K562 (cell line): Measurements from ENCODE around the gene PIAS3. TPM values are rescaled to one million over a fixed set of nuclear protein-coding genes. Genes with fewer than 3 reads are reported as not detected.

Source experiments
- ATAC-seq: fragments of 200-7000 bp; cut with Tn5 transposase; 3 replicates; pipeline ENCODE4 v1.9.1; 2020; ENCODE audit warnings: moderate library complexity
- BruUV-seq: library from RNA; stranded (reverse); fragments of 400-500 nt; replicated peaks from 2 replicates; lab custom pipeline; 2021; lab: Mats Ljungman, UMichigan
- CTCF ChIA-PET: fragments of 300-600 bp; formaldehyde crosslinking; extraction: SDS; loops from one replicate; lab custom pipeline; 2021; ENCODE audit warnings: low intra/inter-chr PET ratio; lab: Yijun Ruan, JAX
- POLR2A ChIA-PET: fragments of 300-600, 350-650 bp; sonication (Branson Sonifier 250); formaldehyde crosslinking; extraction: SDS; loops from one replicate; lab custom pipeline; 2021; ENCODE audit warnings: antibody characterized with exemption, inconsistent platforms; lab: Yijun Ruan, JAX
- DNase-seq, 4 experiments: peaks; one replicate each; pipeline versions ENCODE4 v3.0.0 to v3.0.0-alpha.2; 2011 to 2018; ENCODE audit warnings: low spot score in 3 of 4, mixed read lengths in 3 of 4; ENCODE audit errors: extremely low read depth in 1 of 4
- FAIRE-seq: peaks from 2 replicates; lab custom pipeline; 2011; peaks lifted over from hg19 to GRCh38; lab: Jason Lieb, UNC
- H2AFZ ChIP-seq: 2 replicates; pipeline ENCODE4 v1.6.0; 2011; ENCODE audit warnings: low read depth, low read length, control low read depth, inconsistent platforms
- H3K27ac ChIP-seq: fragments of 200-600 bp; 3 replicates; pipeline ENCODE4 v1.8.0; 2011; ENCODE audit warnings: low read depth, mild to moderate bottlenecking, control low read depth, inconsistent platforms, low read length, moderate library complexity, mixed read lengths; ENCODE audit errors: extremely low read depth
- H3K27me3 ChIP-seq, 2 experiments: fragments of 300-600 bp in 1 of 2; 2 replicates in 1 of 2; 3 replicates in 1 of 2; pipeline versions ENCODE4 v1.6.0 to v1.8.0; 2011; ENCODE audit warnings: inconsistent platforms in 2 of 2, low read length in 2 of 2, mild to moderate bottlenecking in 1 of 2, mixed read lengths in 1 of 2, moderate library complexity in 1 of 2; ENCODE audit not compliant: control insufficient read depth in 2 of 2, insufficient read depth in 2 of 2
- H3K36me3 ChIP-seq: fragments of 300-600 bp; 3 replicates; pipeline ENCODE4 v1.8.0; 2011; ENCODE audit warnings: mild to moderate bottlenecking, low read length, inconsistent platforms; ENCODE audit not compliant: control insufficient read depth, insufficient read depth
- H3K4me1 ChIP-seq, 2 experiments: fragments of 200-600 bp in 1 of 2; replicated peaks in 1 of 2; 2 replicates in 1 of 2; 3 replicates in 1 of 2; pipeline versions ENCODE4 v1.5.1 to v1.8.0; 2011; ENCODE audit warnings: inconsistent platforms in 2 of 2, low read length in 2 of 2, mild to moderate bottlenecking in 1 of 2, mixed read lengths in 1 of 2, moderate library complexity in 1 of 2; ENCODE audit not compliant: control insufficient read depth in 2 of 2, insufficient read depth in 2 of 2
- H3K4me2 ChIP-seq: 2 replicates; pipeline ENCODE4 v1.6.1; 2011; ENCODE audit warnings: low read length, control low read depth, inconsistent platforms, mixed read lengths; ENCODE audit not compliant: insufficient read depth
- H3K4me3 ChIP-seq: fragments of 200-600 bp; sonication (generic), shearing (Covaris generic); 2 replicates; pipeline ENCODE4 v1.5.1; 2016; ENCODE audit warnings: control low read depth, inconsistent platforms
- H3K79me2 ChIP-seq: fragments of 200-600 bp; 3 replicates; pipeline ENCODE4 v1.8.0; 2011; ENCODE audit warnings: low read length, inconsistent platforms; ENCODE audit not compliant: control insufficient read depth, insufficient read depth
- H3K9ac ChIP-seq, 2 experiments: 2 replicates each; pipeline versions ENCODE4 v1.6.0 to v1.6.1; 2011; ENCODE audit warnings: low read depth in 2 of 2, low read length in 2 of 2, control low read depth in 1 of 2, inconsistent platforms in 1 of 2, mild to moderate bottlenecking in 1 of 2, mixed read lengths in 1 of 2; ENCODE audit not compliant: insufficient read depth in 1 of 2
- H3K9me1 ChIP-seq: one replicate; pipeline ENCODE4 v1.6.0; 2011; ENCODE audit warnings: inconsistent platforms, mild to moderate bottlenecking, low read length, moderate library complexity; ENCODE audit not compliant: control insufficient read depth, insufficient read depth
- H3K9me3 ChIP-seq: replicated peaks from 2 replicates; pipeline ENCODE4 v1.5.1; 2011; ENCODE audit warnings: low read depth, low read length, inconsistent platforms; ENCODE audit not compliant: control insufficient read depth, insufficient read depth
- H4K20me1 ChIP-seq: replicated peaks from 2 replicates; pipeline ENCODE4 v1.6.1; 2011; ENCODE audit warnings: low read length, inconsistent platforms, mixed read lengths; ENCODE audit not compliant: control insufficient read depth, insufficient read depth
- AFF4 ChIP-seq: sonication (generic); formaldehyde crosslinking; IDR thresholded peaks from 2 replicates; pipeline ENCODE4 v1.8.0; 2023; ENCODE audit warnings: mild to moderate bottlenecking, missing genetic modification reagents
- CTCF ChIP-seq, 3 experiments: IDR thresholded peaks in 2 of 3; conservative IDR thresholded peaks in 1 of 3; 2 replicates each; pipeline ENCODE4 v1.5.1; 2011 to 2012; ENCODE audit warnings: low read length in 3 of 3, mild to moderate bottlenecking in 3 of 3, control low read depth in 2 of 3, improper control_type of control experiment in 1 of 3, inconsistent platforms in 1 of 3, low read depth in 1 of 3, mixed read lengths in 1 of 3, moderate library complexity in 1 of 3; ENCODE audit not compliant: insufficient read depth in 2 of 3
- ETV5 ChIP-seq: sonication (generic); formaldehyde crosslinking; IDR thresholded peaks from 2 replicates; pipeline ENCODE4 v1.4.0; 2020; ENCODE audit warnings: low read depth, mild to moderate bottlenecking, missing genetic modification reagents
- MBD1 ChIP-seq: fragments of 250-450 bp; sonication (Bioruptor Pico); IDR thresholded peaks from 2 replicates; pipeline ENCODE4 v1.8.0; 2022; ENCODE audit warnings: inconsistent platforms
- SRF ChIP-seq, 2 experiments: fragments of 250-450, 450-650 bp in 1 of 2; sonication (Bioruptor Pico) in 1 of 2; sonication (generic) in 1 of 2; formaldehyde crosslinking; IDR thresholded peaks; 2 replicates each; pipeline versions ENCODE4 v1.5.0 to v1.5.1; 2020 to 2022; ENCODE audit warnings: mild to moderate bottlenecking in 1 of 2, missing genetic modification reagents in 1 of 2
- TFAP4 ChIP-seq: sonication (generic); formaldehyde crosslinking; IDR thresholded peaks from 2 replicates; pipeline ENCODE4 v1.8.0; 2022; ENCODE audit warnings: missing genetic modification reagents, mild to moderate bottlenecking, moderate library complexity, borderline replicate concordance
- WGBS: fragments of 100-300 bp; shearing (Covaris generic); methylation state at CpG from one replicate; pipeline ENCODE4 v1.1.6; 2016; ENCODE audit warnings: low coverage, mixed read lengths; ENCODE audit not compliant: insufficient coverage; ENCODE audit errors: missing lambda C conversion rate; 5-methylcytosine and 5-hydroxymethylcytosine counted together
- in situ Hi-C: fragments of 300-500 bp; cut with MboI; formaldehyde crosslinking; loops from 4 replicates; pipeline ENCODE4 v1.15.0; 2018; ENCODE audit warnings: inconsistent platforms, mixed read lengths
- intact Hi-C: fragments of 100-400 bp; cut with micrococcal nuclease; formaldehyde crosslinking; loops from 2 replicates; pipeline ENCODE4 v1.14.2; 2022
- polyA plus RNA-seq, 8 experiments: library from polyadenylated mRNA; depleted of rRNA in 4 of 8; stranded (reverse) in 5 of 8; unstranded in 3 of 8; fragments of >200 nt; fragmentation: Nextera tagmentation in 2 of 8; fragmentation: Illumina TruSeq in 1 of 8; extraction: Ambion mirVana in 2 of 8; extraction: Trizol in 1 of 8; gene quantifications; 2 replicates each; pipeline versions ENCODE4 v1.2.1 to v1.2.3, GENCODE V29; 2011 to 2014; ENCODE audit warnings: inconsistent platforms in 1 of 8, missing spikeins in 1 of 8
- total RNA-seq, 7 experiments: library from RNA; depleted of rRNA in 6 of 7; stranded (reverse); fragments of >200 nt in 6 of 7; fragmentation: Illumina TruSeq in 2 of 7; extraction: Trizol in 2 of 7; gene quantifications; 2 replicates each; pipeline versions ENCODE4 v1.2.1 to v1.2.3, GENCODE V29; 2011 to 2021; ENCODE audit warnings: low replicate concordance in 1 of 7

The PIAS3 gene
- total and polyA plus RNA-seq, 9 of the 15 experiments (the other 6 are each of a cell fraction or from before 2014, with no cell fraction given): 1.1 to 25.6 (median 7.9) TPM

- no peaks in the 10 kb centered on the region for H3K9me3 ChIP-seq
- ATAC-seq: peak; percentile 33; the same call in 1 of the 3 replicates
- DNase-seq: no peak
- POLR2A ChIA-PET: interaction anchor here (0.5 to 2.0 kb wide), 6 partner anchors 9 to 158 kb away, joined by 3 to 11 read pairs (median 3); partner anchors contain the start of gene PIAS3
- 0 out of 2 replicates have a peak, but pooled peaks have one; percentile 13 for TF ChIP-seq TFAP4
- 0 out of 2 replicates have a peak, but pooled peaks have one; percentile 18 for TF ChIP-seq ETV5 (CRISPR knock-in tag)
- no peak for TF ChIP-seq MBD1
- TF ChIP-seq SRF (CRISPR knock-in tag; IDR thresholded peaks at IDR 0.05): no peak
- no peak for TF ChIP-seq AFF4
- peak; percentile 12 to 33 (median 17); a peak in 2 of 6 replicates for TF ChIP-seq CTCF (IDR thresholded peaks at IDR 0.05 in 2 of 3, conservative IDR thresholded peaks at IDR 0.05 in 1 of 3; ENCODE audit: insufficient read depth in 2 of 3, low read depth in 1 of 3, low read length in 3 of 3)
- TF ChIP-seq, all 486 proteins: peak for 3
- H3K4me3 ChIP-seq: no peak overlapping the region
- H3K79me2 ChIP-seq: no peaks in the 10 kb centered on the region
- H3K4me2 ChIP-seq: no peak overlapping the region; the same call in 1 of the 2 replicates
- peak; percentile 61 for FAIRE-seq
- H3K9ac ChIP-seq: no peak overlapping the region
- H3K27me3 ChIP-seq: no peaks in the 10 kb centered on the region
- in situ Hi-C loops (no loop called here), intact Hi-C loops (loop anchor here (2.0 kb wide), 2 partner anchors 49 to 113 kb away; partner anchors contain the start of gene NUDT17)
- CTCF ChIA-PET: interaction anchor here (1.3 to 2.6 kb wide), 3 partner anchors 17 to 120 kb away, joined by 3 to 32 read pairs (median 7); no protein-coding TSS in a partner anchor
- H3K4me1 ChIP-seq: peaks cover 15 to 28% of the 10 kb centered on the region in 2 experiments
- no peak overlapping the region for H3K27ac ChIP-seq
- H4K20me1 ChIP-seq: no peaks in the 10 kb centered on the region
- BruUV-seq: no TSS peak
- no peak overlapping the region for H2AFZ ChIP-seq
- WGBS: 44% methylated on average over 7 of the region's 7 CpGs
- H3K9me1 ChIP-seq: no peaks in the 10 kb centered on the region
- H3K36me3 ChIP-seq: no peaks in the 10 kb centered on the region
These were observed 34.6 kb upstream of the PIAS3 start for GRCh38 chr1:145893306-145894055.
